H1 (cell line): ENCODE results near the gene ARL6IP4. TPM values are rescaled to one million over a fixed set of nuclear protein-coding genes. Genes with fewer than 3 reads are reported as not detected.

Experiments
- BACH1 ChIP-seq: IDR thresholded peaks from 2 replicates; pipeline ENCODE4 v1.6.1; 2012; ENCODE audit warnings: low read length, improper control_type of control experiment
- EP300 ChIP-seq, 2 experiments: IDR thresholded peaks; 1 replicate in 1 of 2; 2 replicates in 1 of 2; pipeline ENCODE4 v1.6.1; 2011 to 2012; ENCODE audit warnings: low read depth in 2 of 2, low read length in 2 of 2, mild to moderate bottlenecking in 2 of 2, borderline replicate concordance in 1 of 2, inconsistent platforms in 1 of 2, moderate library complexity in 1 of 2
- KDM1A ChIP-seq: fragments of 200-600, 300-600 bp; sonication (generic); IDR thresholded peaks from 2 replicates; pipeline ENCODE4 v1.7.1; 2016; ENCODE audit warnings: mild to moderate bottlenecking, low read length, borderline replicate concordance
- PHF8 ChIP-seq: fragments of 200-600 bp; sonication (generic); conservative IDR thresholded peaks from 2 replicates; pipeline ENCODE4 v1.7.1; 2012; ENCODE audit warnings: low read depth, mild to moderate bottlenecking, inconsistent platforms, low read length, moderate library complexity
- POLR2AphosphoS5 ChIP-seq: IDR thresholded peaks from 2 replicates; pipeline ENCODE4 v1.6.1; 2011; ENCODE audit warnings: low read depth, low read length
- polyA plus RNA-seq, 7 experiments: library from polyadenylated mRNA; depleted of rRNA in 3 of 7; stranded (reverse) in 5 of 7; unstranded in 2 of 7; fragments of >200 nt in 5 of 7; fragments of 200-250 nt in 2 of 7; gene quantifications; 1 replicate in 5 of 7; 2 replicates in 1 of 7; 4 replicates in 1 of 7; pipeline versions ENCODE4 v1.2.1 to v1.2.3, GENCODE V29; 2011 to 2013; ENCODE audit warnings: missing spikeins in 2 of 7, mixed read lengths in 2 of 7
- total RNA-seq: library from RNA; stranded (reverse); fragmentation: NEBNext Ultra II Directional; extraction: Animal tissue kit (Norgen Biotek cat#: 25700); gene quantifications from 2 replicates; pipeline ENCODE4 v1.2.1, GENCODE V29; 2021
- TF ChIP-seq, protein P1 (sequence below): fragments of 300-600 bp; sonication (generic); IDR thresholded peaks from 2 replicates; pipeline ENCODE4 v1.7.1; 2012; ENCODE audit warnings: low read length, moderate library complexity, mild to moderate bottlenecking, inconsistent platforms; ENCODE audit not compliant: insufficient replicate concordance
- TF ChIP-seq, protein P2 (sequence below): IDR thresholded peaks from 2 replicates; pipeline ENCODE4 v1.6.1; 2011; ENCODE audit warnings: low read length, improper control_type of control experiment
- TF ChIP-seq, protein P3 (sequence below): IDR thresholded peaks from 2 replicates; pipeline ENCODE4 v1.6.1; 2012; ENCODE audit warnings: inconsistent platforms

Gene ARL6IP4
- total and polyA plus RNA-seq, 2 of the 8 experiments (the other 6 are each of a cell fraction or from before 2014, with no cell fraction given) = 76.4 to 109 TPM

DNA sequence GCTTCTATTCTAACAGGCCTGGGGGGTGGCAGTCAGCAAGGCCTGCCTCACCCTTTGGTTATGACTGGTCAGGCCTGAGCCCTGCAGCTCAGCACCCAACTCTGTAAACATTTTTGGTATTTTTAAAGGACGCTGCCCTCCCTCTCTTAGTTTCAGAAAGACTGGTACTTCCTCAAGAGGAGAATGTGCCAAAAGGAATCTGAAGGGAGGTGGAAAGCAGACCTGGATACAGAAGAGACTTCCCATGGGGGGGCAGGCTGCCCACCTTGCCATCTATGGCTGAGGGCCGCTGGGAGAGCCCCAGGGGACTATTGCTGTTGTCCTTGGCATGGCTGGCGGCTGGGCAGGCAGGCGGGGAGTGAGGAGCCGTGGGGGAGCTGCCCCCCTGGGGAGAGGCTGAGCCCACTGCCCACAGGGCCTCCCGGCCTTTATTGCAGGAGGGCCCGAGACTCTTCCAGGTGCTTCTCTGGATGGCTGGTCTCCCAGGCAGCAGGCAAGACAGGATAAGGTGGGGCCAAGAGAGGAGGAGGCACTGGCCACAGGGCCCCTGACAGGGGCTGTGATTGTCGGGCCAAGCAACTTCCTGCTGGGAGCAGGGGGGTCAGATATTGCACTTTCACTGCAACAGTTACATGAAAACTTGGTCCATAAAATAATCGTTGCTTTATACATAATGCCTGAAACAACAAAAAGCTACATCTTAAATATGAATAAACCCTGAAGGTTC, 3.5 kb downstream of the ARL6IP4 start (continued):
- TF ChIP-seq, protein P1, sequence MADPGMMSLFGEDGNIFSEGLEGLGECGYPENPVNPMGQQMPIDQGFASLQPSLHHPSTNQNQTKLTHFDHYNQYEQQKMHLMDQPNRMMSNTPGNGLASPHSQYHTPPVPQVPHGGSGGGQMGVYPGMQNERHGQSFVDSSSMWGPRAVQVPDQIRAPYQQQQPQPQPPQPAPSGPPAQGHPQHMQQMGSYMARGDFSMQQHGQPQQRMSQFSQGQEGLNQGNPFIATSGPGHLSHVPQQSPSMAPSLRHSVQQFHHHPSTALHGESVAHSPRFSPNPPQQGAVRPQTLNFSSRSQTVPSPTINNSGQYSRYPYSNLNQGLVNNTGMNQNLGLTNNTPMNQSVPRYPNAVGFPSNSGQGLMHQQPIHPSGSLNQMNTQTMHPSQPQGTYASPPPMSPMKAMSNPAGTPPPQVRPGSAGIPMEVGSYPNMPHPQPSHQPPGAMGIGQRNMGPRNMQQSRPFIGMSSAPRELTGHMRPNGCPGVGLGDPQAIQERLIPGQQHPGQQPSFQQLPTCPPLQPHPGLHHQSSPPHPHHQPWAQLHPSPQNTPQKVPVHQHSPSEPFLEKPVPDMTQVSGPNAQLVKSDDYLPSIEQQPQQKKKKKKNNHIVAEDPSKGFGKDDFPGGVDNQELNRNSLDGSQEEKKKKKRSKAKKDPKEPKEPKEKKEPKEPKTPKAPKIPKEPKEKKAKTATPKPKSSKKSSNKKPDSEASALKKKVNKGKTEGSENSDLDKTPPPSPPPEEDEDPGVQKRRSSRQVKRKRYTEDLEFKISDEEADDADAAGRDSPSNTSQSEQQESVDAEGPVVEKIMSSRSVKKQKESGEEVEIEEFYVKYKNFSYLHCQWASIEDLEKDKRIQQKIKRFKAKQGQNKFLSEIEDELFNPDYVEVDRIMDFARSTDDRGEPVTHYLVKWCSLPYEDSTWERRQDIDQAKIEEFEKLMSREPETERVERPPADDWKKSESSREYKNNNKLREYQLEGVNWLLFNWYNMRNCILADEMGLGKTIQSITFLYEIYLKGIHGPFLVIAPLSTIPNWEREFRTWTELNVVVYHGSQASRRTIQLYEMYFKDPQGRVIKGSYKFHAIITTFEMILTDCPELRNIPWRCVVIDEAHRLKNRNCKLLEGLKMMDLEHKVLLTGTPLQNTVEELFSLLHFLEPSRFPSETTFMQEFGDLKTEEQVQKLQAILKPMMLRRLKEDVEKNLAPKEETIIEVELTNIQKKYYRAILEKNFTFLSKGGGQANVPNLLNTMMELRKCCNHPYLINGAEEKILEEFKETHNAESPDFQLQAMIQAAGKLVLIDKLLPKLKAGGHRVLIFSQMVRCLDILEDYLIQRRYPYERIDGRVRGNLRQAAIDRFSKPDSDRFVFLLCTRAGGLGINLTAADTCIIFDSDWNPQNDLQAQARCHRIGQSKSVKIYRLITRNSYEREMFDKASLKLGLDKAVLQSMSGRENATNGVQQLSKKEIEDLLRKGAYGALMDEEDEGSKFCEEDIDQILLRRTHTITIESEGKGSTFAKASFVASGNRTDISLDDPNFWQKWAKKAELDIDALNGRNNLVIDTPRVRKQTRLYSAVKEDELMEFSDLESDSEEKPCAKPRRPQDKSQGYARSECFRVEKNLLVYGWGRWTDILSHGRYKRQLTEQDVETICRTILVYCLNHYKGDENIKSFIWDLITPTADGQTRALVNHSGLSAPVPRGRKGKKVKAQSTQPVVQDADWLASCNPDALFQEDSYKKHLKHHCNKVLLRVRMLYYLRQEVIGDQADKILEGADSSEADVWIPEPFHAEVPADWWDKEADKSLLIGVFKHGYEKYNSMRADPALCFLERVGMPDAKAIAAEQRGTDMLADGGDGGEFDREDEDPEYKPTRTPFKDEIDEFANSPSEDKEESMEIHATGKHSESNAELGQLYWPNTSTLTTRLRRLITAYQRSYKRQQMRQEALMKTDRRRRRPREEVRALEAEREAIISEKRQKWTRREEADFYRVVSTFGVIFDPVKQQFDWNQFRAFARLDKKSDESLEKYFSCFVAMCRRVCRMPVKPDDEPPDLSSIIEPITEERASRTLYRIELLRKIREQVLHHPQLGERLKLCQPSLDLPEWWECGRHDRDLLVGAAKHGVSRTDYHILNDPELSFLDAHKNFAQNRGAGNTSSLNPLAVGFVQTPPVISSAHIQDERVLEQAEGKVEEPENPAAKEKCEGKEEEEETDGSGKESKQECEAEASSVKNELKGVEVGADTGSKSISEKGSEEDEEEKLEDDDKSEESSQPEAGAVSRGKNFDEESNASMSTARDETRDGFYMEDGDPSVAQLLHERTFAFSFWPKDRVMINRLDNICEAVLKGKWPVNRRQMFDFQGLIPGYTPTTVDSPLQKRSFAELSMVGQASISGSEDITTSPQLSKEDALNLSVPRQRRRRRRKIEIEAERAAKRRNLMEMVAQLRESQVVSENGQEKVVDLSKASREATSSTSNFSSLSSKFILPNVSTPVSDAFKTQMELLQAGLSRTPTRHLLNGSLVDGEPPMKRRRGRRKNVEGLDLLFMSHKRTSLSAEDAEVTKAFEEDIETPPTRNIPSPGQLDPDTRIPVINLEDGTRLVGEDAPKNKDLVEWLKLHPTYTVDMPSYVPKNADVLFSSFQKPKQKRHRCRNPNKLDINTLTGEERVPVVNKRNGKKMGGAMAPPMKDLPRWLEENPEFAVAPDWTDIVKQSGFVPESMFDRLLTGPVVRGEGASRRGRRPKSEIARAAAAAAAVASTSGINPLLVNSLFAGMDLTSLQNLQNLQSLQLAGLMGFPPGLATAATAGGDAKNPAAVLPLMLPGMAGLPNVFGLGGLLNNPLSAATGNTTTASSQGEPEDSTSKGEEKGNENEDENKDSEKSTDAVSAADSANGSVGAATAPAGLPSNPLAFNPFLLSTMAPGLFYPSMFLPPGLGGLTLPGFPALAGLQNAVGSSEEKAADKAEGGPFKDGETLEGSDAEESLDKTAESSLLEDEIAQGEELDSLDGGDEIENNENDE = no peak
- TF ChIP-seq EP300 (IDR thresholded peaks at IDR 0.05; ENCODE audit: borderline replicate concordance in 1 of 2, low read depth in 2 of 2, low read length in 2 of 2) (no peak), PHF8 (no peak), POLR2AphosphoS5 (no peak), BACH1 (no peak), KDM1A (no peak)
- TF ChIP-seq, protein P2, sequence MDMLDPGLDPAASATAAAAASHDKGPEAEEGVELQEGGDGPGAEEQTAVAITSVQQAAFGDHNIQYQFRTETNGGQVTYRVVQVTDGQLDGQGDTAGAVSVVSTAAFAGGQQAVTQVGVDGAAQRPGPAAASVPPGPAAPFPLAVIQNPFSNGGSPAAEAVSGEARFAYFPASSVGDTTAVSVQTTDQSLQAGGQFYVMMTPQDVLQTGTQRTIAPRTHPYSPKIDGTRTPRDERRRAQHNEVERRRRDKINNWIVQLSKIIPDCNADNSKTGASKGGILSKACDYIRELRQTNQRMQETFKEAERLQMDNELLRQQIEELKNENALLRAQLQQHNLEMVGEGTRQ = no peak
- TF ChIP-seq, protein P3, sequence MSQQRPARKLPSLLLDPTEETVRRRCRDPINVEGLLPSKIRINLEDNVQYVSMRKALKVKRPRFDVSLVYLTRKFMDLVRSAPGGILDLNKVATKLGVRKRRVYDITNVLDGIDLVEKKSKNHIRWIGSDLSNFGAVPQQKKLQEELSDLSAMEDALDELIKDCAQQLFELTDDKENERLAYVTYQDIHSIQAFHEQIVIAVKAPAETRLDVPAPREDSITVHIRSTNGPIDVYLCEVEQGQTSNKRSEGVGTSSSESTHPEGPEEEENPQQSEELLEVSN = no peak
